GM21723 (cell line): Measurements from ENCODE around the gene TNFRSF18.

Experiments
- ATAC-seq: cut with Tn5 transposase; IDR thresholded peaks from one replicate; pipeline ENCODE4 v1.9.1; 2021; ENCODE audit warnings: mild to moderate bottlenecking, moderate library complexity; ENCODE audit not compliant: unreplicated experiment

Gene TNFRSF18

GRCh38 chr1:1240822-1241587 lies 34.6 kb upstream of the TNFRSF18 start:
- no peak for ATAC-seq

GRCh38 chr1:1240348-1240732 lies 33.9 kb upstream of the TNFRSF18 start:
- no peak for ATAC-seq

GRCh38 chr1:1239614-1240347 lies 33.4 kb upstream of the TNFRSF18 start:
- ATAC-seq: no peak

GRCh38 chr1:1239227-1239613 lies 32.8 kb upstream of the TNFRSF18 start:
- no peak for ATAC-seq

GRCh38 chr1:1238702-1239178 lies 32.3 kb upstream of the TNFRSF18 start:
- no peak for ATAC-seq

- no peak for ATAC-seq
Measured at GRCh38 chr1:1237874-1238701, 31.7 kb upstream of the TNFRSF18 start.

GRCh38 chr1:1236945-1237873 lies 30.8 kb upstream of the TNFRSF18 start:
- no peak for ATAC-seq

GRCh38 chr1:1236176-1236763 lies 29.9 kb upstream of the TNFRSF18 start:
- no peak for ATAC-seq

- no peak for ATAC-seq
Measured at GRCh38 chr1:1235016-1235744, 28.8 kb upstream of the TNFRSF18 start.

- ATAC-seq: no peak
Measured at GRCh38 chr1:1234180-1234808, 27.9 kb upstream of the TNFRSF18 start.

- ATAC-seq: no peak
Measured at GRCh38 chr1:1233567-1233892, 27.1 kb upstream of the TNFRSF18 start.

GRCh38 chr1:1232796-1233566 lies 26.6 kb upstream of the TNFRSF18 start:
- no peak for ATAC-seq

- ATAC-seq: no peak
Measured at GRCh38 chr1:1232208-1232795, 25.9 kb upstream of the TNFRSF18 start, which contains the start of gene B3GALT6. Gene B3GALT6, plus strand, starts transcription at chr1:1232237. Its CDS starts 42 bp downstream, at chr1:1232279.

- peak; percentile 82 for ATAC-seq
Measured at GRCh38 chr1:1231400-1232207, 25.2 kb upstream of the TNFRSF18 start, which contains the start of gene SDF4. Gene SDF4, minus strand, starts transcription at chr1:1232001. Its CDS starts 3,229 bp downstream, at chr1:1228772.

GRCh38 chr1:1230656-1231399 lies 24.4 kb upstream of the TNFRSF18 start:
- ATAC-seq: no peak

GRCh38 chr1:1229770-1230169 lies 23.4 kb upstream of the TNFRSF18 start:
- ATAC-seq: no peak
